Transverse colon (tissue), 4 donors: ENCODE measurements around the gene KCTD5.
"Not testable (repeated sequence)": the region's sequence is repeated elsewhere in the genome, so short reads cannot be mapped to it uniquely, and the experiment has no call there.

ENCODE experiments used
- EP300 ChIP-seq: sonication (generic); formaldehyde crosslinking; IDR thresholded peaks from one replicate; pipeline ENCODE4 v1.6.1; 2017; ENCODE audit warnings: antibody characterized with exemption, low read depth
- POLR2A ChIP-seq: fragments of 450-650 bp; IDR thresholded peaks from one replicate; pipeline ENCODE4 v1.6.1; 2016; ENCODE audit warnings: antibody characterized with exemption, mild to moderate bottlenecking, moderate library complexity
- POLR2AphosphoS5 ChIP-seq, 3 donors: sonication (generic); formaldehyde crosslinking; IDR thresholded peaks; one replicate each; pipeline ENCODE4 v1.6.1; 2016; ENCODE audit warnings: antibody characterized with exemption in 3 of 3
- TF ChIP-seq, protein P1 (sequence below), 5 experiments: fragments of 200-600 bp in 3 of 5; fragments of 450-650 bp in 2 of 5; sonication (generic) in 3 of 5; IDR thresholded peaks; 1 replicate in 2 of 5; 2 replicates in 3 of 5; pipeline ENCODE4 v1.5.1; 2016 to 2017; ENCODE audit warnings: antibody characterized with exemption in 5 of 5, inconsistent platforms in 3 of 5, mild to moderate bottlenecking in 2 of 5, moderate library complexity in 1 of 5

DNA sequence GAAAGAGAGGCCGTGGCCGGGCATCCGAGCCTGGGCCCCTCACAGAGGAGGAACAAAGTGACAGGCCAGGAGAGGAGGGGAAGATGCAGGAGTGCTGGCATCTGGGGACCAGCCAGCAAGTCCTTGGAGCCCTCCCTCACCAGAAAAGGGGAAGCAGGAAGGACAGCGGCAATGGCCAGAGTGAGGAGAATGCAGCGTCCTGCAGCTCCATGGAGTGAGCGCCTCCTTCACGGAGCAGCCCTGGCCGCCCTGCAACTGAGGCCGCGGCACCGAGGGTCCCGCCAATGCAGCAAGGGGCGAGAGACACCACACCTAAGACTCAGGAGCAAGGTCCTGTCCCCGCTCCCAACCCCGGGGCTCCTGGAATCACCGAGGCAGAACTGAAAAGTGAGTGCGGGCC lies 24.5 kb upstream of the KCTD5 start:
- TF ChIP-seq, protein P1, sequence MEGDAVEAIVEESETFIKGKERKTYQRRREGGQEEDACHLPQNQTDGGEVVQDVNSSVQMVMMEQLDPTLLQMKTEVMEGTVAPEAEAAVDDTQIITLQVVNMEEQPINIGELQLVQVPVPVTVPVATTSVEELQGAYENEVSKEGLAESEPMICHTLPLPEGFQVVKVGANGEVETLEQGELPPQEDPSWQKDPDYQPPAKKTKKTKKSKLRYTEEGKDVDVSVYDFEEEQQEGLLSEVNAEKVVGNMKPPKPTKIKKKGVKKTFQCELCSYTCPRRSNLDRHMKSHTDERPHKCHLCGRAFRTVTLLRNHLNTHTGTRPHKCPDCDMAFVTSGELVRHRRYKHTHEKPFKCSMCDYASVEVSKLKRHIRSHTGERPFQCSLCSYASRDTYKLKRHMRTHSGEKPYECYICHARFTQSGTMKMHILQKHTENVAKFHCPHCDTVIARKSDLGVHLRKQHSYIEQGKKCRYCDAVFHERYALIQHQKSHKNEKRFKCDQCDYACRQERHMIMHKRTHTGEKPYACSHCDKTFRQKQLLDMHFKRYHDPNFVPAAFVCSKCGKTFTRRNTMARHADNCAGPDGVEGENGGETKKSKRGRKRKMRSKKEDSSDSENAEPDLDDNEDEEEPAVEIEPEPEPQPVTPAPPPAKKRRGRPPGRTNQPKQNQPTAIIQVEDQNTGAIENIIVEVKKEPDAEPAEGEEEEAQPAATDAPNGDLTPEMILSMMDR (IDR thresholded peaks at IDR 0.05): not testable (repeated sequence)
- TF ChIP-seq POLR2A; POLR2AphosphoS5 (IDR thresholded peaks at IDR 0.05); EP300: not testable (repeated sequence)
